ENCODE results near the gene ALDH3A1. TPM values are rescaled to one million over a fixed set of nuclear protein-coding genes. Genes with fewer than 3 reads are reported as not detected.

Gene ALDH3A1
- polyA plus RNA-seq, 1 donor from 2014 or later: 0.10 TPM

DNA sequence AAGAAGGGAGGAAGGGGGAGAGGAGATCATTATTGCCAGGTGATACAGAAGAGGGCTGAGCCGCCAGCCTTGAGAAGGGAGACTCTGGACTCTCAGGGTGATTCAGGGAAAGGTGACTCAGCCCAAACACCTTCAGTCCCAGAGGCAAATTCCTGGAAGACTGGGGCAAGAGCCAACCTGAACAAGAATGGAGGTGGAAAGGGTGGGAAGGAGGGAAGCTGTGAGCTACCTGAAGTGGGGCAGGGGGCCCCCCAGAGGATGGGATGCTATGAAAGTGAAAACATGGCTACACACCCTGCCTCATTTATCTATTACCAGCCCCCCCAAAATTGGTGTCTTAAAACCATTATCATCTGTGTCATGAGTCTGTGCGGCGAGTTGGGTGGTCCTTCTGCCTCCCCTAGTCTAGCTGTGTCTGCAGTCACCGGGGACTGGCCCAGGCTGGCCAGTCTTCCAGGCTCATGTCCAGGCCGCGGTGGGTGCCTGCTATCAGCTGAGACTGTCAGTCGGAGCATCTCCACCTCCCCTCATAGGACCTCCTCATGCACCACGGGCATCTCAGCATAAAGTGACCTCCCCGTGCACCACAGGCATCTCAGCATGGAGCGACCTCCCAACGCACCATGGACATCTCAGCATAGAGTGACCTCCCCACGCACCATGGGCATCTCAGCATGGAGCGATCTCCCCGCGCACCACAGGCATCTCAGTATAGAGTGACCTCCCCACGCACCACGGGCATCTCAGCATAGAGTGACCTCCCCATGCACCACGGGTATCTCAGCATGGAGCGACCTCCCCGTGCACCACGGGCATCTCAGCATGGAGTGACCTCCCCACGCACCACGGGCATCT is 28.5 kb downstream of the ALDH3A1 start (continued):
- no peak for TF ChIP-seq RAD21 (conservative IDR thresholded peaks at IDR 0.05)

DNA sequence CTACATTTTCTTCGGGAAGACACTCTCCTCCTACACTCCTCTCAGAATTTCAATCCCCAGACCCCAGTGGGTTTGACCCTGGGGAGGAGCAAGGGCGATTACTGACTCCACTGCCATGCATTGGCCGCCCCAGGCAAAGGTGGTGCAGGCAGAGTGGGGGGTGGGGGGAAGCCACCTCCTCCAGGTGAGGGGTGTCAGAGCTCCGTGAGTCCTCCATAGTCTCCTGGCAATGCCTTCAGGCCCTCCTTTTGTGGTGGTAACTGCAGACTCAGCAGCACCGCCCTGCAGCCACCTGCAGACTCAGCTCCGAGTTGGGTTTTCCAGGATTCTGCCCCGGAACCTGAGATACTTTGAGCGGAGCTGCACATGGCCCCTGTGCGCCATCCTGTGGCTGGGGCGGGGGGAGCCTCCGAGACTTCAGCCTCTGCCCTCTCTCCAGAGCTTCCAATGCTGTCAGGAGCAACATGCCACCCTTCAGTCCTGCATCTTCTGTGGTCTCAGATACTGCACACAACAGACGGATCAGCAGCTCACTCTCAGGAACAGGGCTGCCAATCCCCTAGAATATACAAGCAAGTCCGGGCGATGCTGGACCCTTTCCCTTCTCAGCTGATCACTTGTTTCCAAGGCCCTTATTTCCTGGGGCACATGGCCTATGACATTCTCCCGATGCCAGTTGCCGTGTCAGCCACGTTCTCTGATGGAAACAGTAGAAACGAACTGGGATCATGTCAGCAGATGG is 29.3 kb downstream of the ALDH3A1 start:
- no peaks in the 10 kb centered on the region for H3K79me2 ChIP-seq (replicated peaks; ENCODE audit: insufficient read depth, low read length)
- H3K27ac ChIP-seq (ENCODE audit: low read length): no peak overlapping the region
- no peak overlapping the region for H2AFZ ChIP-seq (ENCODE audit: low read depth, low read length)
- no peaks in the 10 kb centered on the region for H4K20me1 ChIP-seq (ENCODE audit: insufficient read depth)
- H3K4me3 ChIP-seq (ENCODE audit: low read length): no peak overlapping the region
- TF ChIP-seq, protein P1, sequence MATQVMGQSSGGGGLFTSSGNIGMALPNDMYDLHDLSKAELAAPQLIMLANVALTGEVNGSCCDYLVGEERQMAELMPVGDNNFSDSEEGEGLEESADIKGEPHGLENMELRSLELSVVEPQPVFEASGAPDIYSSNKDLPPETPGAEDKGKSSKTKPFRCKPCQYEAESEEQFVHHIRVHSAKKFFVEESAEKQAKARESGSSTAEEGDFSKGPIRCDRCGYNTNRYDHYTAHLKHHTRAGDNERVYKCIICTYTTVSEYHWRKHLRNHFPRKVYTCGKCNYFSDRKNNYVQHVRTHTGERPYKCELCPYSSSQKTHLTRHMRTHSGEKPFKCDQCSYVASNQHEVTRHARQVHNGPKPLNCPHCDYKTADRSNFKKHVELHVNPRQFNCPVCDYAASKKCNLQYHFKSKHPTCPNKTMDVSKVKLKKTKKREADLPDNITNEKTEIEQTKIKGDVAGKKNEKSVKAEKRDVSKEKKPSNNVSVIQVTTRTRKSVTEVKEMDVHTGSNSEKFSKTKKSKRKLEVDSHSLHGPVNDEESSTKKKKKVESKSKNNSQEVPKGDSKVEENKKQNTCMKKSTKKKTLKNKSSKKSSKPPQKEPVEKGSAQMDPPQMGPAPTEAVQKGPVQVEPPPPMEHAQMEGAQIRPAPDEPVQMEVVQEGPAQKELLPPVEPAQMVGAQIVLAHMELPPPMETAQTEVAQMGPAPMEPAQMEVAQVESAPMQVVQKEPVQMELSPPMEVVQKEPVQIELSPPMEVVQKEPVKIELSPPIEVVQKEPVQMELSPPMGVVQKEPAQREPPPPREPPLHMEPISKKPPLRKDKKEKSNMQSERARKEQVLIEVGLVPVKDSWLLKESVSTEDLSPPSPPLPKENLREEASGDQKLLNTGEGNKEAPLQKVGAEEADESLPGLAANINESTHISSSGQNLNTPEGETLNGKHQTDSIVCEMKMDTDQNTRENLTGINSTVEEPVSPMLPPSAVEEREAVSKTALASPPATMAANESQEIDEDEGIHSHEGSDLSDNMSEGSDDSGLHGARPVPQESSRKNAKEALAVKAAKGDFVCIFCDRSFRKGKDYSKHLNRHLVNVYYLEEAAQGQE (IDR thresholded peaks at IDR 0.05; ENCODE audit: borderline replicate concordance): no peak
- H3K9me2 ChIP-seq (ENCODE audit: insufficient read depth, low read length): no peaks in the 10 kb centered on the region
- no peaks in the 10 kb centered on the region for H3K36me3 ChIP-seq (ENCODE audit: insufficient read depth, low read length)
- no peaks in the 10 kb centered on the region for H3F3A ChIP-seq (ENCODE audit: insufficient read depth, low read length, poor library complexity, severe bottlenecking)
- no peaks in the 10 kb centered on the region for H3K27me3 ChIP-seq (ENCODE audit: insufficient read depth, low read depth, low read length)
- H3K4me2 ChIP-seq (ENCODE audit: low read length): no peak overlapping the region
- no peak overlapping the region for H3K9ac ChIP-seq (ENCODE audit: low read length)
- H3K9me3 ChIP-seq (ENCODE audit: low read length): no peaks in the 10 kb centered on the region

DNA sequence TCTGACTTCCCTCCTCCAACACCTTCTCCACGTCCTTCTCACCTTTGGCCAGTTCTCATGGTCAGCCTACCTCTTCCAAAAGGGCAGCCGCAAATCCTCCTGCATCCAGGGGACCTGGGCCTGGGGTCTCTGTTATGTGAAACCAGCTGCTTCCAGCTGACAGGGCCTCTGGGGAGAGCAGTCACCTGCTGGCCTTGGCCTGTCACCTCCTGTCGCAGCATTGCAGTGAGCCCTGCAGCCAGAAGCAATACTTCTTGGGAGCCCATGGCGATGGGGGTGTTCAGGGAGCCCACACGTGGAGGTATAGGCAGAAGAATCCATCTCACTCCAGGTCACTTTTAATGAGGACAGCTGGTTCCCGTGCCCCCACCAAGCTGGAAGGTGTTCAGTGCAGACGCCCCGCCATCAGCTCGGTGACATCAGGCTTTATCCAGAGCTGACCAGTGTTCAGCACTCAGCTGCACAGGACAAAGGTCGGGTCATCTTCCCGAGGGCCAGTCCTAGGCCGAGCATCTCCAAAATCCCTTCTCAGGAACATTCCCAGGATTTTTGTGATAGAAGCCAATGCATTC is 30.0 kb downstream of the ALDH3A1 start:
- Histone ChIP-seq H2AFZ (ENCODE audit: low read depth, low read length) (no peak overlapping the region), H3K36me3 (ENCODE audit: insufficient read depth, low read length) (no peaks in the 10 kb centered on the region), H3K27me3 (ENCODE audit: insufficient read depth, low read depth, low read length) (no peaks in the 10 kb centered on the region), H3K79me2 (replicated peaks; ENCODE audit: insufficient read depth, low read length) (no peaks in the 10 kb centered on the region), H3F3A (ENCODE audit: insufficient read depth, low read length, poor library complexity, severe bottlenecking) (no peaks in the 10 kb centered on the region), H3K4me3 (ENCODE audit: low read length) (no peak overlapping the region), H4K20me1 (ENCODE audit: insufficient read depth) (no peaks in the 10 kb centered on the region), H3K9me3 (ENCODE audit: low read length) (no peaks in the 10 kb centered on the region), H3K9ac (ENCODE audit: low read length) (no peak overlapping the region), H3K27ac (ENCODE audit: low read length) (no peak overlapping the region), H3K9me2 (ENCODE audit: insufficient read depth, low read length) (no peaks in the 10 kb centered on the region), H3K4me2 (ENCODE audit: low read length) (no peak overlapping the region)
- TF ChIP-seq MXI1 (conservative IDR thresholded peaks at IDR 0.05; ENCODE audit: poor library complexity, severe bottlenecking) (no peak), EZH2 (IDR thresholded peaks at IDR 0.05; ENCODE audit: borderline replicate concordance, insufficient read depth, low read length, poor library complexity, severe bottlenecking) (no peak), TAF1 (IDR thresholded peaks at IDR 0.05; ENCODE audit: low read depth) (no peak), POLR2AphosphoS5 (IDR thresholded peaks at IDR 0.05) (no peak), EP300 (conservative IDR thresholded peaks at IDR 0.05; ENCODE audit: poor library complexity, severe bottlenecking) (no peak), RAD21 (conservative IDR thresholded peaks at IDR 0.05) (no peak), SMC3 (conservative IDR thresholded peaks at IDR 0.05; ENCODE audit: poor library complexity) (no peak)
- TF ChIP-seq, protein P1 (IDR thresholded peaks at IDR 0.05; ENCODE audit: borderline replicate concordance): no peak
